HG03097 (cell line): ENCODE results near the gene ADGRD1.
"Not testable (repeated sequence)": the region's sequence is repeated elsewhere in the genome, so short reads cannot be mapped to it uniquely, and the experiment has no call there.

ENCODE experiments used
- ATAC-seq: cut with Tn5 transposase; IDR thresholded peaks from one replicate; pipeline ENCODE4 v1.9.1; 2021; ENCODE audit not compliant: unreplicated experiment, low FRiP score

ADGRD1 gene

GRCh38 chr12:130982565-130983225, 29.0 kb downstream of the ADGRD1 start:
- no peak for ATAC-seq

GRCh38 chr12:130983328-130984017, 29.8 kb downstream of the ADGRD1 start:
- no peak for ATAC-seq

- ATAC-seq, result no peak
Measured at GRCh38 chr12:130984183-130985058, 30.7 kb downstream of the ADGRD1 start.

- no peak for ATAC-seq
Measured at GRCh38 chr12:130987151-130987931, 33.6 kb downstream of the ADGRD1 start.

- ATAC-seq, result no peak
Measured at GRCh38 chr12:130988261-130988660, 34.6 kb downstream of the ADGRD1 start.

GRCh38 chr12:130988751-130989150, 35.0 kb downstream of the ADGRD1 start:
- ATAC-seq, result no peak

GRCh38 chr12:130989391-130989790, 35.7 kb downstream of the ADGRD1 start:
- no peak for ATAC-seq

GRCh38 chr12:130990034-130990433, 36.3 kb downstream of the ADGRD1 start:
- ATAC-seq, result no peak

GRCh38 chr12:130992448-130992847, 38.7 kb downstream of the ADGRD1 start:
- ATAC-seq, result no peak

GRCh38 chr12:130992979-130993538, 39.4 kb downstream of the ADGRD1 start:
- no peak for ATAC-seq

GRCh38 chr12:130993759-130994670, 40.3 kb downstream of the ADGRD1 start:
- no peak for ATAC-seq

GRCh38 chr12:130994821-130995375, 41.2 kb downstream of the ADGRD1 start:
- ATAC-seq, result no peak

GRCh38 chr12:130995386-130995969, 41.8 kb downstream of the ADGRD1 start:
- not testable (repeated sequence) for ATAC-seq

GRCh38 chr12:130998136-130998535, 44.4 kb downstream of the ADGRD1 start:
- ATAC-seq, result no peak

GRCh38 chr12:131000000-131000486, 46.3 kb downstream of the ADGRD1 start:
- no peak for ATAC-seq

GRCh38 chr12:131001493-131001892, 47.8 kb downstream of the ADGRD1 start:
- ATAC-seq, result no peak

- no peak for ATAC-seq
Measured at GRCh38 chr12:131002216-131002631, 48.5 kb downstream of the ADGRD1 start.

GRCh38 chr12:131003036-131003715, 49.5 kb downstream of the ADGRD1 start:
- no peak for ATAC-seq
